Loucy (cell line): ENCODE measurements around the gene ELMOD1.

Experiments used
- CTCF ChIP-seq: fragments of 200-600 bp; sonication (generic); conservative IDR thresholded peaks from 2 replicates; pipeline ENCODE4 v1.5.1; 2014; ENCODE audit warnings: mild to moderate bottlenecking, antibody characterized with exemption, low read length
- EZH2phosphoT487 ChIP-seq: fragments of 200-600 bp; IDR thresholded peaks from 2 replicates; pipeline ENCODE4 v1.6.1; 2018; ENCODE audit warnings: antibody characterized with exemption, mild to moderate bottlenecking, moderate library complexity, borderline replicate concordance

DNA sequence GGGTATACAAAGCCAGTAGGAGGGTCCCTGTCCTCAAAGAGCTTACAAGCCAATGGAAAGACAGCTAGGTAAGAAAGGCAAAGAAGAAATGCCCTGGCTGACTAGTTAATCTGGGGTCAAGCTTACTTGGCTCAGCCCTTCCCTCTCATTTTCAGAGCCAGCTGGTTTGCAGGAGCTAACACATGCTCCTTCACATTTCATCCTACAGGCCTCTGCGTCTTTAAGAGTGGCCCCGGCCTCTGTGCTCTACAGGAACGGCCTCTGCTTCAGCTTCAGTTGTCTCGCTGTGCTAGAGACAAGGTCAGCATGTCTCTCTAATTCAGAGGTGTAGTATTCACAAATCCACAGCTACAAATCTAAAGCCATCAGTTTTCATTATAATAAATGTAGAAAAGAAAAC is 40.6 kb upstream of the ELMOD1 start:
- TF ChIP-seq CTCF (no peak), EZH2phosphoT487 (no peak)
